NCI-H2171 treated with DMSO at 0.1 percent for 48 hours (cell line): ENCODE results near the gene CTNND2.

Experiments
- DNase-seq: peaks from one replicate; lab custom pipeline; 2025; lab: John Stamatoyannopoulos, UW

CTNND2 gene

GRCh38 chr5:11519236-11519635, 385.0 kb downstream of the CTNND2 start:
- no peak for DNase-seq

- no peak for DNase-seq
Measured at GRCh38 chr5:11518676-11519075, 385.6 kb downstream of the CTNND2 start.

GRCh38 chr5:11514705-11515432, 389.4 kb downstream of the CTNND2 start:
- no peak for DNase-seq

- no peak for DNase-seq
Measured at GRCh38 chr5:11511878-11512277, 392.4 kb downstream of the CTNND2 start.

GRCh38 chr5:11510889-11511288, 393.4 kb downstream of the CTNND2 start:
- no peak for DNase-seq

- DNase-seq, result no peak
Measured at GRCh38 chr5:11509793-11510192, 394.5 kb downstream of the CTNND2 start.

- DNase-seq, result no peak
Measured at GRCh38 chr5:11507156-11507910, 396.9 kb downstream of the CTNND2 start.

GRCh38 chr5:11504886-11505193, 399.4 kb downstream of the CTNND2 start:
- peak; percentile 34 for DNase-seq

GRCh38 chr5:11504065-11504885, 400.0 kb downstream of the CTNND2 start:
- DNase-seq, result no peak

- no peak for DNase-seq
Measured at GRCh38 chr5:11502783-11503182, 401.5 kb downstream of the CTNND2 start.

GRCh38 chr5:11497651-11498050, 406.6 kb downstream of the CTNND2 start:
- no peak for DNase-seq

GRCh38 chr5:11496137-11496719, 408.0 kb downstream of the CTNND2 start:
- DNase-seq, result no peak

- DNase-seq, result peak; percentile 32
Measured at GRCh38 chr5:11494340-11494739, 409.9 kb downstream of the CTNND2 start.

GRCh38 chr5:11491404-11492075, 412.7 kb downstream of the CTNND2 start:
- no peak for DNase-seq

- no peak for DNase-seq
Measured at GRCh38 chr5:11483630-11484029, 420.6 kb downstream of the CTNND2 start.

GRCh38 chr5:11482011-11482410, 422.2 kb downstream of the CTNND2 start:
- no peak for DNase-seq

GRCh38 chr5:11477786-11478185, 426.5 kb downstream of the CTNND2 start:
- no peak for DNase-seq

- DNase-seq, result no peak
Measured at GRCh38 chr5:11476866-11477265, 427.4 kb downstream of the CTNND2 start.

GRCh38 chr5:11468334-11469039, 435.8 kb downstream of the CTNND2 start:
- no peak for DNase-seq

- DNase-seq, result no peak
Measured at GRCh38 chr5:11467588-11467987, 436.7 kb downstream of the CTNND2 start.

- no peak for DNase-seq
Measured at GRCh38 chr5:11459716-11460115, 444.5 kb downstream of the CTNND2 start.
